Fibroblast of skin of scalp (primary cell): ENCODE measurements around the gene RHOB.
"Not testable (repeated sequence)": the region's sequence is repeated elsewhere in the genome, so short reads cannot be mapped to it uniquely, and the experiment has no call there.

ENCODE experiments used
- DNase-seq: peaks from one replicate; pipeline ENCODE4 v3.0.0-alpha.2; 2013

RHOB gene

GRCh38 chr2:20422402-20423271 is 24.2 kb upstream of the RHOB start:
- peak; percentile 47 for DNase-seq

GRCh38 chr2:20423359-20423758 is 23.5 kb upstream of the RHOB start:
- no peak for DNase-seq

- DNase-seq: no peak
These were observed 23.0 kb upstream of the RHOB start for GRCh38 chr2:20423847-20424246.

- DNase-seq: peak; percentile 53
These were observed 22.3 kb upstream of the RHOB start for GRCh38 chr2:20424300-20425290.

GRCh38 chr2:20425371-20425881 is 21.4 kb upstream of the RHOB start:
- peak; percentile 46 for DNase-seq

GRCh38 chr2:20425884-20426283 is 21.0 kb upstream of the RHOB start:
- DNase-seq: no peak

GRCh38 chr2:20427931-20428526 is 18.8 kb upstream of the RHOB start:
- no peak for DNase-seq

GRCh38 chr2:20428717-20429490 is 18.0 kb upstream of the RHOB start:
- DNase-seq: no peak

- DNase-seq: no peak
These were observed 17.3 kb upstream of the RHOB start for GRCh38 chr2:20429528-20429927.

- DNase-seq: no peak
These were observed 16.8 kb upstream of the RHOB start for GRCh38 chr2:20430035-20430434.

GRCh38 chr2:20430461-20431300 is 16.2 kb upstream of the RHOB start:
- DNase-seq: no peak

- DNase-seq: no peak
These were observed 15.6 kb upstream of the RHOB start for GRCh38 chr2:20431301-20431698.

- DNase-seq: no peak
These were observed 15.1 kb upstream of the RHOB start for GRCh38 chr2:20431772-20432171.

- DNase-seq: no peak
These were observed 14.2 kb upstream of the RHOB start for GRCh38 chr2:20432714-20433113.

GRCh38 chr2:20433249-20433648 is 13.6 kb upstream of the RHOB start:
- no peak for DNase-seq

GRCh38 chr2:20433946-20434553 is 12.8 kb upstream of the RHOB start:
- no peak for DNase-seq

- no peak for DNase-seq
These were observed 12.1 kb upstream of the RHOB start for GRCh38 chr2:20434588-20435294.

- not testable (repeated sequence) for DNase-seq
These were observed 11.4 kb upstream of the RHOB start for GRCh38 chr2:20435456-20435855.

GRCh38 chr2:20436716-20437470 is 10.0 kb upstream of the RHOB start:
- no peak for DNase-seq
